ENCODE measurements around the gene ZNF365. TPM values are rescaled to one million over a fixed set of nuclear protein-coding genes. Genes with fewer than 3 reads are reported as not detected.
A peak's percentile ranks its signal among the peaks of the same experiment; 100 is the strongest.

The ZNF365 gene
- total RNA-seq, 1 donor: 9.8 TPM

- Histone ChIP-seq H3K27ac (ENCODE audit: low read depth, low read length) (peak overlapping the region; percentile 54), H3K27me3 (ENCODE audit: insufficient read depth, low read length) (no peaks in the 10 kb centered on the region), H4K20me1 (ENCODE audit: insufficient read depth, low read length) (no peaks in the 10 kb centered on the region), H3K9me3 (ENCODE audit: low read depth, low read length) (no peaks in the 10 kb centered on the region), H3K36me3 (ENCODE audit: insufficient read depth, low read length) (no peaks in the 10 kb centered on the region), H3K4me1 (ENCODE audit: insufficient read depth, low read length) (peaks cover 38% of the 10 kb centered on the region), H2AFZ (ENCODE audit: low read length) (no peak overlapping the region), H3K4me3 (ENCODE audit: insufficient read depth, low read length) (no peak overlapping the region), H3K79me2 (ENCODE audit: insufficient read depth, low read length) (no peaks in the 10 kb centered on the region), H3K4me2 (ENCODE audit: insufficient read depth, low read length) (peak overlapping the region; percentile 2)
- TF ChIP-seq CTCF (IDR thresholded peaks at IDR 0.05; ENCODE audit: extremely low read depth, low read depth, low read length): no peak
- DNase-seq (ENCODE audit: insufficient read length, low spot score, missing footprints): no peak
Observed at GRCh38 chr10:62386356-62387320, 12.5 kb downstream of the ZNF365 start.

- no peak for TF ChIP-seq CTCF (IDR thresholded peaks at IDR 0.05; ENCODE audit: extremely low read depth, low read depth, low read length)
- Histone ChIP-seq H4K20me1 (ENCODE audit: insufficient read depth, low read length) (no peaks in the 10 kb centered on the region), H3K36me3 (ENCODE audit: insufficient read depth, low read length) (no peaks in the 10 kb centered on the region), H3K4me2 (ENCODE audit: insufficient read depth, low read length) (no peak overlapping the region), H3K27me3 (ENCODE audit: insufficient read depth, low read length) (no peaks in the 10 kb centered on the region), H3K4me1 (ENCODE audit: insufficient read depth, low read length) (peaks cover 38% of the 10 kb centered on the region), H3K4me3 (ENCODE audit: insufficient read depth, low read length) (no peak overlapping the region), H2AFZ (ENCODE audit: low read length) (no peak overlapping the region), H3K27ac (ENCODE audit: low read depth, low read length) (no peak overlapping the region), H3K79me2 (ENCODE audit: insufficient read depth, low read length) (no peaks in the 10 kb centered on the region), H3K9me3 (ENCODE audit: low read depth, low read length) (no peaks in the 10 kb centered on the region)
- DNase-seq (ENCODE audit: insufficient read length, low spot score, missing footprints): peak; percentile 52
Observed at GRCh38 chr10:62388328-62388727, 14.2 kb downstream of the ZNF365 start.

GRCh38 chr10:62390497-62391176, 16.5 kb downstream of the ZNF365 start:
- Histone ChIP-seq H3K9me3 (ENCODE audit: low read depth, low read length) (no peaks in the 10 kb centered on the region), H3K27ac (ENCODE audit: low read depth, low read length) (no peak overlapping the region), H3K79me2 (ENCODE audit: insufficient read depth, low read length) (no peaks in the 10 kb centered on the region), H3K4me3 (ENCODE audit: insufficient read depth, low read length) (no peak overlapping the region), H3K4me2 (ENCODE audit: insufficient read depth, low read length) (no peak overlapping the region), H3K36me3 (ENCODE audit: insufficient read depth, low read length) (no peaks in the 10 kb centered on the region), H3K27me3 (ENCODE audit: insufficient read depth, low read length) (no peaks in the 10 kb centered on the region), H4K20me1 (ENCODE audit: insufficient read depth, low read length) (no peaks in the 10 kb centered on the region), H3K4me1 (ENCODE audit: insufficient read depth, low read length) (peaks cover 20% of the 10 kb centered on the region), H2AFZ (ENCODE audit: low read length) (no peak overlapping the region)
- DNase-seq (ENCODE audit: insufficient read length, low spot score, missing footprints): no peak
- TF ChIP-seq CTCF (IDR thresholded peaks at IDR 0.05; ENCODE audit: extremely low read depth, low read depth, low read length): no peak

- Histone ChIP-seq H3K4me1 (ENCODE audit: insufficient read depth, low read length) (peaks cover 3% of the 10 kb centered on the region), H4K20me1 (ENCODE audit: insufficient read depth, low read length) (no peaks in the 10 kb centered on the region), H2AFZ (ENCODE audit: low read length) (no peak overlapping the region), H3K27ac (ENCODE audit: low read depth, low read length) (no peak overlapping the region), H3K79me2 (ENCODE audit: insufficient read depth, low read length) (no peaks in the 10 kb centered on the region), H3K27me3 (ENCODE audit: insufficient read depth, low read length) (no peaks in the 10 kb centered on the region), H3K9me3 (ENCODE audit: low read depth, low read length) (no peaks in the 10 kb centered on the region), H3K4me2 (ENCODE audit: insufficient read depth, low read length) (no peak overlapping the region), H3K4me3 (ENCODE audit: insufficient read depth, low read length) (no peak overlapping the region), H3K36me3 (ENCODE audit: insufficient read depth, low read length) (no peaks in the 10 kb centered on the region)
- DNase-seq (ENCODE audit: insufficient read length, low spot score, missing footprints): no peak
- no peak for TF ChIP-seq CTCF (IDR thresholded peaks at IDR 0.05; ENCODE audit: extremely low read depth, low read depth, low read length)
Observed at GRCh38 chr10:62393237-62393636, 19.1 kb downstream of the ZNF365 start.

Measured in osteoblast (primary cell).